Neural progenitor cell (in vitro differentiated cells): ENCODE data around the gene S1PR5.

Source experiments
- CTCF ChIP-seq: fragments of 200-600 bp; sonication (generic); IDR thresholded peaks from 2 replicates; pipeline ENCODE4 v1.5.1; 2017; ENCODE audit warnings: antibody characterized with exemption, mild to moderate bottlenecking
- EZH2phosphoT487 ChIP-seq: fragments of 200-600 bp; sonication (generic); IDR thresholded peaks from 2 replicates; pipeline ENCODE4 v1.6.1; 2017; ENCODE audit warnings: antibody characterized with exemption

GRCh38 chr19:10519421-10519820, 2.2 kb upstream of the S1PR5 start:
- TF ChIP-seq CTCF (no peak), EZH2phosphoT487 (no peak)
